Measurements from ENCODE around the gene LIN28B.

Gene LIN28B

GRCh38 chr6:105121981-105122380, 165.1 kb downstream of the LIN28B start:
- no peak for DNase-seq (ENCODE audit: extremely low spot score)
- no peak for TF ChIP-seq CTCF (IDR thresholded peaks at IDR 0.05; ENCODE audit: control extremely low read depth, extremely low read depth, low read depth, missing control alignments)
- POLR2A ChIA-PET: no interaction called here
- CTCF ChIA-PET: interaction anchor here (0.7 to 2.7 kb wide), 3 partner anchors 11 to 34 kb away, joined by 3 to 13 read pairs (median 3); no protein-coding TSS in a partner anchor

DNA sequence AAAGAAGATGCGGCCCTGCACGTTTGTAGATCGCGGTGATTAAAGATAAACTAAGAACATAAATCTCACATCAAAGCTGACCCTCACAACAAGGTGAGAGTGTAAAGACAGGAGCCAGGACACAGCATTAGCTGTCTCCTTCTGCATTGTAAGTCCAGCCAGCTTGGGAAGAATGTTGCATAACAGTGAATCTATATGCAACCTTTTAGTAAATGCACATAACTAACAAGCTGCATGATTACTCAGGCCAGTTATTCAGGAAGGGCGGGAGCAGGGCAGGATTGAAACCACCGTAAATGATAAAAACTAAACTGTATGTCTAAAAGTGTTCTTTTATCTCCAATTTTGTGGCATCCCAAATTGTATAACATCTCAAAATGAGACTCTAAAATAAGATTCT, 165.8 kb downstream of the LIN28B start:
- ChIA-PET POLR2A (no interaction called here), CTCF (interaction anchor here (0.9 to 2.7 kb wide), 2 partner anchors 12 to 35 kb away, joined by 3 to 13 read pairs; no protein-coding TSS in a partner anchor)
- DNase-seq (ENCODE audit: extremely low spot score): no peak
- TF ChIP-seq CTCF (IDR thresholded peaks at IDR 0.05; ENCODE audit: control extremely low read depth, extremely low read depth, low read depth, missing control alignments): no peak

Data from GM10248 (cell line).